Measurements from ENCODE around the gene NDUFA7.
"Not testable (repeated sequence)": the region's sequence is repeated elsewhere in the genome, so short reads cannot be mapped to it uniquely, and the experiment has no call there.

GRCh38 chr19:8291337-8291736 is 29.8 kb downstream of the NDUFA7 start:
- not testable (repeated sequence) for TF ChIP-seq CTCF (IDR thresholded peaks at IDR 0.05); POLR2AphosphoS5 (IDR thresholded peaks at IDR 0.05); POLR2A (IDR thresholded peaks at IDR 0.05; ENCODE audit: low read depth)

All from esophagus muscularis mucosa (tissue), 3 donors.